DMS53 (cell line): Measurements from ENCODE around the gene BTBD19.
"Not testable (repeated sequence)": the region's sequence is repeated elsewhere in the genome, so short reads cannot be mapped to it uniquely, and the experiment has no call there.

Source experiments
- DNase-seq: peaks from one replicate; lab custom pipeline; 2025; lab: John Stamatoyannopoulos, UW

BTBD19 gene

DNA sequence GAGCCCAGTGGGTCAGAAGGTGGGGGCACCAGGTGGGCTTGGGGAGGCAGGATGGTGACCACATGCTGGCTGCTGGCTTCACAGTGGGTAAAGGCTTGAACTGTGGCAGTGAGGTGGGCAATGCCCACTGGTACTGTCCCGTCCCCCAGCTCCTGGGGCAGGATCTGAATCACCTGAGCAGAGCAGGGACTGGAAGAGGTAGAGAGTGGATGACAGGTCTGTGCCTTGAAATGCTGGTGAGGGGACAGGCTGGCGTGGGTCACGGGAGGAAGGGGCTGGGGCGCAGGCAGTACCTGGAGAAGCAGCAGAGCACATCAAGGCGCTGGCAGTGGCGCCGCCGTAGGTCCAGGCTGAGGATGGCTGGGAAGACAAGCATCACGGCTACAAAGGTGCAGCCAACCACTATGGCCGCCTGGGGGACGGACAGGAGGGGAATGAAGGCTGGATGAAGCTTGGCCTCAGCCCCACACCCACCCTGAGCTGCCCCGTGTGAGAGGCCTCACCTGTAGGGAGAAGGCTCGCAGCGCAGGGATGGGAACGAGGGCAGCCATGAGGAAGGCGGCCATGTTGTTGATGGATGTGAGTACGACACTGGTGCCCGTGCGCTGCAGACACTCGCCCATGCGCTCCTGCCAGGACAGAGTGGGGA is 19.8 kb downstream of the BTBD19 start:
- DNase-seq = no peak

DNA sequence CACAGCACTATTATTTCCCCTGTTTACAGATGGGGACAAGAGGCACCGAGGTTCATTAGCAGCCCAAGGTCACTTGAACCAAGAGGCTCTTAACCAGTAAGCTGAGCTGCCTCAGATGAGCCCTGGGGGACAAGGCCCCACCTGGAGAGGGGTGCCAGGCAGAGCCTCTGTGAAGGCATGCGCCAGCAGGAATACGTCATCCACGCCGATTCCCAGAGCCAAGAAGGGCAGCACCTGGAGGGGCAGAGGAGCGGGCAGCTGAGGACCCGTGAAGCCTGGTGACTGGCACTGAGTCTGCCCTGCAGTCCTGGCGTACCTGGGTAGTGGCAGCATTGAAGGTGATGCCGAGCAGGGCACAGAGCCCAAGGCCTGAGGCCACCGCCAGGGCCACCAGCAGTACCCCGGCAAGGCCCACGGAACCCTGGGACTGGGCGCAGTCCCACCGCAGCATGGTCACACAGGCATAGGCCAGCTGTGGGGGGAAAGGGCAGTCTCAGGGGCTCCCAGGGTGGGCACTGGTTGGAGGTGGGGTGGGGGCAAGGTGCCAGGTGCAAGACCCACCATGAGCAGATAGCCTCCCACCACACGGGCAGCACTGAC is 20.6 kb downstream of the BTBD19 start:
- no peak for DNase-seq

- DNase-seq = no peak
These were observed 21.4 kb downstream of the BTBD19 start for GRCh38 chr1:44829506-44830384.

DNA sequence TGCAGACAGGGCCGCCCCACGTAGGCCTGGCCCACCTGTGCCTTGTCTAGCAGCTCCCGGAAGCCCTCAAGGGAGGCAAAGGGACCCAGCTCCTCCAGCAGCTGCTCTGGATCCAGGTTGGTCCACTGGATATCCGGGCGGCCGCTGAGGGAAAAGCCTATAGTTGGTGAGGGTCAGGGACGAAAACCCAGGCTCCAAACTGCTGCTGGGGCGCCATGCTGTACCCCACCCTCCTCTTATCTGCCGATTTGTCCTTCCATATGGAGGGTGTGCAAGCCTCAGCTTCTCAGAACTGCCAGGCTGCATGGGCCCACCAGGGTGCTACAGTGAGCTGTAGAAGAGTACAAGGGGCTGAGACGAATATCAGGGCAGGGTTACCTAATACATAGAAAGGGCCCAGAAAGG is 22.6 kb downstream of the BTBD19 start:
- no peak for DNase-seq

GRCh38 chr1:44831516-44831915 is 23.2 kb downstream of the BTBD19 start:
- no peak for DNase-seq

DNA sequence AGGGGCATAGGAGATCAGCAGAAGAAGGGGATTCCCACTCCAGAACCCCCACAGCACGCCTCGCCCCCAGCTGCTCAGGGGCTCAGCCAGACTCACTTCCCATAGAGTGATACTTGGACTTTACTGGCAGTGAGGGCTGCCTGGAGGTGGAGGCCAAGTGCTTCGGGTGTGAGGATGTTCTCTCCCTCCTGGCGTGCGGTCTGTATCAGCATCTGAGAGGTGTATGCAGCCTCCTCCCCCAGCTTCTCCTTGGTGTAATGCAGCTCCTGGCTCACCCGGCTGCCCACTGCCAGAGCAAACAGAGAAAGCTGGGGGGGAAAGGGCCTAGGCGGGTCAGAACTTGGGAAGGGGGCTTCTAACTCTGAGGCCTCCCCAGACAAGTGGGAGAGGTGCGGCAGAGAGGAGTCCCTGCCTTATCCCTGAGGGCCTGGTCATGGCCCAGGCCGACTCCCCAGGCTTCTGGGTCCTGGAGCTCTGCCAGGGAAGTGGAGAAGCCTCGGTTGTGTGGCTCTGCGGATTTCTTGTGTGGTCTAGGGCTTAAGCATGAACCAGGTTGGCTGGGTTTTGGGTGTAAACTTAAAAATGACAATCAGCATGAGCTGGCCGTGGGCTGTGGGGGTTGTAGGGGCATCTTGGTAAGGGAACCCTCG is 23.9 kb downstream of the BTBD19 start:
- no peak for DNase-seq

DNA sequence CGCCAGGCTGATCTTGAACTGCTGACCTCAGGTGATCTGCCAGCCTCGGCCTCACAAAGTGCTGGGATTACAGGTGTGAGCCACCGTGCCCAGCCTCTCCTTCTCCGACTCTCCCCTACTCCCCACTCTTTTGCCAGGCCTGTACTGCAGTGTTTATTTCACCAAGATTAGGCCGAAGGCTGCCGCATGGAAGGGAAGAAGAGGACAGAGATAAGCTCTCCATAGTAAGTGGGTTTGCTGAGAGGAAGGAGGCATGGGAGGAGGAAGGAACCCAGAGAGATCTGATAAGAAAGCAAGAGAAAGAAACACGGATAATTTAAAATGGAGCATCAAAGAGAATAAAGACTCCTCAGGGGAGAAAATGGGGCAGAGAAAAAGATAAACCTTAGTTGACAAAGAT is 26.0 kb downstream of the BTBD19 start:
- DNase-seq = no peak

GRCh38 chr1:44835738-44836675 is 27.7 kb downstream of the BTBD19 start:
- DNase-seq = peak; percentile 91

DNA sequence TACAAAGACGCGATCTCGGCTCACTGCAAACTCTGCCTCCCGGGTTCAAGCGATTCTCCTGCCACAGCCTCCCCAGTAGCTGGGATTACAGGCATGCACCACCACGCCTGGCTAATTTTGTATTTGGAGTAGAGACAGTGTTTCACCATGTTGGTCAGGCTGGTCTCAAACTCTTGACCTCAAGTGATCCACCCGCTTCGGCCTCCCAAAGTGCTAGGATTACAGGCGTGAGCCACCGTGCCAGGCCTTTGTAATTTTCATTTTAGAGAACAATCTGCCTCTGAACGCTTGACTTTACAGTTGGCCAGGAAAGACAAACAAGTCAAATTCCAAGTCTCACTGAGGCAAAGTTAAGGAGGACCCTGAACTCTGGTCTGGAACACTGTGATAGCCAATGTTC is 30.0 kb downstream of the BTBD19 start:
- DNase-seq = not testable (repeated sequence)

- DNase-seq = no peak
These were observed 31.3 kb downstream of the BTBD19 start for GRCh38 chr1:44839576-44839975.

DNA sequence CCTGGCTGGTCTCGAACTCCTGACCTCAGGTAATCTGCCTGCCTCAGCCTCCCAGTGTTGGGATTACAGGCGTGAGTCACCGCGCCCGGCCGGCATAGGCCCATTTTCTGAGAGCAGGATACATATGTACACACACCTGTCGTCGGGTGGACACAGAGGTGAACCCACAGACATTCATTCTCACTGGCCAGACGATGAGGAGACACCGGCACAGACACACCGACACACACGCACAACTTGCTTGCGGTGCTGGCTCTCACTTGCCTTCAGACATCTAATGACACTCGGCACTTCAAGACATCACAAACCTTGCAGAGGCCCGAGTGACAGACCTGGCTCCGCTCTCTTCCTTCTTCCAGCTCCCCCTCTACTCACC is 34.2 kb downstream of the BTBD19 start:
- peak; percentile 82 for DNase-seq

DNA sequence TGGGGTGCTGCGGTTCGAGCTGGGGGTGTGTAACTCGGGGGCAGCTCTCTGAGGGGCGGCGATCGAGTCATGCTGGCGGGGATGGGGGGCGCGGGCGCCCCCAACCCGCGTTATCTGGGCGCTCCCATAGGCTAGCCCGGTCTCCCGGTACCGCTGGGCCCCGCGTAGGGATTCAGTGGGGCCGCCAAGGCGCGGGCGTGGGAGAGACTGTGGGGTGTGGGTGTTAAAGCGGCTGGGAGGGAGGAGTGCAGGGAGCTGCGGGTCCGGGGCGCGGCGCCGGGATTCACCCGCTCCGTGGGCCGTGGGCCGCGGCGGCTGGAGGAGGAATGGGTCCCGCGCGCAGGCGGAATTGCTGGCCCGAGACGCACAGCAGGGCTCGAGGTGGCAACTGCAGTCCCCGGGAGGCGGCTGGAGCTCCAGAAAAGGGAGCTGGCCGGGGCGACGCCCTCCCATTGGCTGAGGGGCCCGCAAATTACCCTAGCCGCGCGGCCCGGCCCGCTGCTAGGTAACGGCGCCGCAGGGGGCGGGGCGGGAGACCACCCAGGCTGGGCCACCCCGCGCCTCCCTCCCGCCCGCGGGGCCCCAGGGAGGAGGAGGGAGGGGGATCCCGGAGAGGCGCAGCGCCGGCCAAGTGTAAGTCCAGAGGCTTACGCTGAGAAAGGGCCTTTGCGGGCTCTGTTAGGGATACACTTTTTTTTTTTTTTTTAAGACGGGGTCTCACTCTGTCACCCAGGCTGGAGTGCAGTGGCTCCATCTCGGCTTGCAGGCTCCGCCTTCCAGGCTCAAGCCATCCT is 34.7 kb downstream of the BTBD19 start, which contains the start of gene PTCH2:
Gene PTCH2 (minus strand): TSS at position 392 of the 794 bp plus-strand sequence. CDS start 321 bp downstream, at position 71.
- peak; percentile 75 for DNase-seq

DNA sequence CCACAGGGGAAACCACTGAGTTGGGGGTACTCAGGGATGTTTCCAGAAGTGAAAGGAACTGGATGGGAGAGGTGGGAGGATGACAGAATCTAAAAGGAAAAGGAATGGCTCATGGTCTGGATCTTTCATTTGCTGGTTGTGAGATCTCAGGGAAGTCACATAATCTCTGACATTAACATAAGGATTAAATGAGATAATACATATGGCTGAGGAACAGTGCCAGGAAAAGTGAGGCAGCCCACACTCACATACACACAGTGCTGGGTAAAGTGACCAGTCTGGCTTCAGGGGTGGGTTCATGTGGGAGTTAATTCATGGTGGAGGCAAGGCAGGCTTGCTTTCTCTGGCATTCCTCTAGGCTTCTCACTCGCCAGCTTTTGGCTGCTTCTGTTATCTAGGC is 38.7 kb downstream of the BTBD19 start:
- DNase-seq = no peak

DNA sequence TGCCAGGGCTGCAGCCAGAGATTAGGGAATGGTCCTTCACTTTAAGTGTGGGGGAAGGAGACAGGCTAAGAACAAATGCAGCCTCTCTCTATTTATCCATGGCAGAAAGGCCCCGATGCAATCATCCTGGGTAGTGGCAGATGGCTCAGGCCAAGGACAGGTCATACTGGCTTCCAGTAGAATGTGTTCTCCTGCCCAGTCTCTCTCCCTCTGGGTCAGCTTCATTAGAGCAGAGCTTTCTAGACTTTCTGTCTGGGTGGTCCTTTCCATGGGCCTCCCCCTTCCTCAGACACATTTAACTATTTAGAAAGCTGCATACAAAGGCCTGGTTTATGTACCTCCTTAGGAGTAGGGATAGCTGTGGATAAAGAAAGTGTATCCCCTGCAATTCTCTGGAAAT is 39.5 kb downstream of the BTBD19 start:
- no peak for DNase-seq

DNA sequence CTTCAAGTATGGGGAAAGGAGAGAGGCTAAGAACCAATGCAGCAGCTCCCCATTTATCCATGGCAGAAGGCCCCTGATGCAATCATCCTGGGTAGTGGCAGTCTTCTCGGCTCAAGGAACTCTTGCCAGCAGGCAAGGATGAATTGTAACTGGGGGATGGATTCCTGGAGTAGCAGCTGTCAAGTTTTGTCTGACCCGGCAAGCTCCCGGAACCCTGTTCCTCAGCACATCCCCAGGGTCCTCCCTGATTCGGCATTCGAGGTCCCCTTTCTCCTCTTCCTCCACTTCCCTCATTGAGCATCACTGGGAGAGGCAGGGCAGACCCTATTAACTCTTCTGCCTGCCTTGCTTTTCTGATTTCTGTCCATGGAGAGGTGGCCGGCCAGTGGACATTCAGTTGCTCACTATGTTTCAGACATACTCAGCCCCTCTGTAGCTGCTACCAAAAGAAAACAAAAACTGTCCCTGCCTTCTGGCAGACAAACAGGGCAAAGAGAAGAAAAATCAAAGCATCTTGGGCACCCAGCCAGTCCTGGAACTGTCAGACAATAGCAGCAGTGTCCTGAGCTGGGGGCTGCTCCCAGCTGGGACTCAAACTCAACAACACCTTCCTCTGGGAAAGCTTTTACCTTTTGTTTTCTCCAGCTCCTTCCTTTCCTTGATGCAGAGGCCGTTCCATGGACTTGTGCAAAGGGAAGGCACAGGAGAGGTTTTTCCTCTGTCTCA is 40.3 kb downstream of the BTBD19 start:
- no peak for DNase-seq

DNA sequence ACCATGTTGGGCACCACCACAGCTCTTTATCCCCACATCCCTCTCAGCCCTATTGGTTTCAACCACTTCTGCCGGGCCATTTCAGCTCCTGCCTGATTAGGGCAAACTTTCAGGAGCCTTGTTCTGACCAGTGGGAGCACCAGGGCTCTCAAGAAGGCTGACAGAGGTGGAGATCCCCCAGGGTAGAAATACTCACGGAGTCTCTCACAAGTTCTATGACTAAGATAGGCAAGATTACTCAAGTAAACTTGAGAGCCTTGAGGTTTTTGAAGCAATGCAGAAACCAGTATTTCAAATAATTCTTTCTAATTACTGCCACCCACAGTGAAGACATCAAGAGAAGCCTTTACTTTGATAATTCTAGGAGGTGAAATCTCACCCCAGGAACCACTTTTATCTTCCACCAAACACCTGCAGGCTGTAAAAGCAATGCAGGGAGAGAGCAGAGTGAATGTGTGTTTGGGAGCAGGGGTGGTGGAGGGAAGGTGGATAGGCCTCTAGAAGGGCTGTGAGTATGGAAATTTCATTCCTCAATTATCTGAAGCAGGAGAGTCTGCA is 41.3 kb downstream of the BTBD19 start:
- DNase-seq = no peak

DNA sequence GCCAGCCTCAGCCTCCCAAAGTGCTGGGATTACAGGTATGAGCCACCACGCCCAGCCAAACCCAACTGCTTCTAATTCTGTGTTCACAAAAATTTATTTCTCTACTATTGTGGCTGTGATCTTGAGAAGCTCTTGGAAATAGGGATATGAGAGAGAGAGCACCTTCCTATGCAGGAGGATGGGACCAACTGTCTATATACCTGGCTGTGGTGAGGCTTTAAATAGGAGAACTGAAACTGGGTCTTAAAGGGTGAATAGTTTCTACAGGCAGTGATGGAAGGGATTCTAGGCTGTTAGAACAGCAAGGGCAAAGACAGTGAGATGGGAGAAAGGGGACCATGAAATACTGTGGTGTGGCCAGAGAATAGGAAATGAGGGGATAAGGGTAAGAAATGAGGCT is 43.0 kb downstream of the BTBD19 start:
- DNase-seq = no peak

DNA sequence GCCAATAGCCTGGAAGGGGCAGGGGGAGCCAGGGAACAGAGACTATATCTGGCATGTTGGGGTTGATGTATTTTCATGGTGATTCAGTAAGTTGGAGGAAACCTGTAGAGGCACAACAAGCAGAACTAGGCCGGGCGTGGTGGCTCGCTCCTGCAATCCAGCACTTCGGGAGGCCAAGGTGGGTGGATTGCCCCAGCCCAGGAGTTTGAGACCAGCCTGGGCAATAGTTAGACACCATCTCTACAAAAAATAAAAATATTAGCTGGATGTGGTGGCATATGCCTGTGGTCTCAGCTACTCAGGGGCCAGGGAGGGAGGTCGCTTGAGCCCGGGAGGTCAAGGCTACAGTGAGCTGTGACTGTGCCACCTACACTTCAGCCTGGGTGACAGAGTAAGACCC is 44.9 kb downstream of the BTBD19 start:
- no peak for DNase-seq

- DNase-seq = no peak
These were observed 46.6 kb downstream of the BTBD19 start for GRCh38 chr1:44854970-44855369.

- no peak for DNase-seq
These were observed 47.4 kb downstream of the BTBD19 start for GRCh38 chr1:44855742-44856141.
